GM18870 (cell line): Measurements from ENCODE around the gene ADCY9.
"Not testable (repeated sequence)": the region's sequence is repeated elsewhere in the genome, so short reads cannot be mapped to it uniquely, and the experiment has no call there.

ENCODE experiments used
- ATAC-seq: cut with Tn5 transposase; IDR thresholded peaks from one replicate; pipeline ENCODE4 v1.9.1; 2021; ENCODE audit warnings: moderate library complexity; ENCODE audit not compliant: unreplicated experiment

Gene ADCY9

GRCh38 chr16:4073150-4073549, 43.1 kb downstream of the ADCY9 start:
- ATAC-seq = not testable (repeated sequence)

- no peak for ATAC-seq
Measured at GRCh38 chr16:4071686-4072561, 44.3 kb downstream of the ADCY9 start.

GRCh38 chr16:4070936-4071335, 45.3 kb downstream of the ADCY9 start:
- ATAC-seq = no peak

- no peak for ATAC-seq
Measured at GRCh38 chr16:4067262-4068001, 48.8 kb downstream of the ADCY9 start.

GRCh38 chr16:4064950-4065352, 51.3 kb downstream of the ADCY9 start:
- ATAC-seq = no peak

- ATAC-seq = no peak
Measured at GRCh38 chr16:4062212-4062802, 53.9 kb downstream of the ADCY9 start.

GRCh38 chr16:4060823-4061222, 55.4 kb downstream of the ADCY9 start:
- ATAC-seq = no peak

- ATAC-seq = no peak
Measured at GRCh38 chr16:4060009-4060408, 56.2 kb downstream of the ADCY9 start.

GRCh38 chr16:4058386-4058785, 57.9 kb downstream of the ADCY9 start:
- ATAC-seq = no peak

GRCh38 chr16:4057439-4057877, 58.8 kb downstream of the ADCY9 start:
- no peak for ATAC-seq

GRCh38 chr16:4056161-4057105, 59.8 kb downstream of the ADCY9 start:
- ATAC-seq = no peak

GRCh38 chr16:4055748-4056147, 60.5 kb downstream of the ADCY9 start:
- ATAC-seq = no peak

GRCh38 chr16:4053301-4053845, 62.9 kb downstream of the ADCY9 start:
- no peak for ATAC-seq

- no peak for ATAC-seq
Measured at GRCh38 chr16:4052801-4053293, 63.4 kb downstream of the ADCY9 start.

GRCh38 chr16:4052096-4052495, 64.1 kb downstream of the ADCY9 start:
- ATAC-seq = no peak

GRCh38 chr16:4051591-4051990, 64.7 kb downstream of the ADCY9 start:
- ATAC-seq = no peak

GRCh38 chr16:4049031-4049430, 67.2 kb downstream of the ADCY9 start:
- no peak for ATAC-seq

- ATAC-seq = no peak
Measured at GRCh38 chr16:4048481-4048880, 67.8 kb downstream of the ADCY9 start.

- ATAC-seq = no peak
Measured at GRCh38 chr16:4046221-4046620, 70.0 kb downstream of the ADCY9 start.

GRCh38 chr16:4045561-4045960, 70.7 kb downstream of the ADCY9 start:
- ATAC-seq = not testable (repeated sequence)
